HFFc6 (cell line): ENCODE results near the gene PACSIN1. TPM values are rescaled to one million over a fixed set of nuclear protein-coding genes. Genes with fewer than 3 reads are reported as not detected.

Experiments
- DNase-seq: peaks from one replicate; pipeline ENCODE4 v3.0.0-alpha.2; 2018
- H3K27ac Mint-ChIP-seq: 2 replicates; pipeline ENCODE4 v1.8.0; 2020; ENCODE audit warnings: mild to moderate bottlenecking, mixed read lengths
- H3K27me3 Mint-ChIP-seq: 2 replicates; pipeline ENCODE4 v1.8.0; 2021; ENCODE audit warnings: mild to moderate bottlenecking, moderate library complexity, mixed read lengths; ENCODE audit not compliant: insufficient read depth
- H3K36me3 Mint-ChIP-seq: 2 replicates; pipeline ENCODE4 v1.8.0; 2021; ENCODE audit warnings: low read depth, mixed read lengths
- H3K4me1 Mint-ChIP-seq: 2 replicates; pipeline ENCODE4 v1.8.0; 2020; ENCODE audit warnings: low read depth, mixed read lengths
- H3K4me3 Mint-ChIP-seq: 2 replicates; pipeline ENCODE4 v1.8.0; 2020; ENCODE audit warnings: mild to moderate bottlenecking, moderate library complexity, mixed read lengths
- H3K9me3 Mint-ChIP-seq: 2 replicates; pipeline ENCODE4 v1.8.0; 2020; ENCODE audit warnings: mild to moderate bottlenecking, mixed read lengths
- CTCF ChIP-seq: fragments of 200-600 bp; sonication (generic); IDR thresholded peaks from 2 replicates; pipeline ENCODE4 v1.5.0; 2021; ENCODE audit warnings: antibody characterized with exemption, mild to moderate bottlenecking
- total RNA-seq, 6 experiments: library from RNA; stranded (reverse); fragmentation: NEBNext Ultra II Directional; extraction: Animal tissue kit (Norgen Biotek cat#: 25700); gene quantifications; 2 replicates in 1 of 6; 3 replicates in 5 of 6; pipeline ENCODE4 v1.2.3, GENCODE V29; 2021

Gene PACSIN1
- total RNA-seq, 6 experiments from 2014 or later = not detected

DNA sequence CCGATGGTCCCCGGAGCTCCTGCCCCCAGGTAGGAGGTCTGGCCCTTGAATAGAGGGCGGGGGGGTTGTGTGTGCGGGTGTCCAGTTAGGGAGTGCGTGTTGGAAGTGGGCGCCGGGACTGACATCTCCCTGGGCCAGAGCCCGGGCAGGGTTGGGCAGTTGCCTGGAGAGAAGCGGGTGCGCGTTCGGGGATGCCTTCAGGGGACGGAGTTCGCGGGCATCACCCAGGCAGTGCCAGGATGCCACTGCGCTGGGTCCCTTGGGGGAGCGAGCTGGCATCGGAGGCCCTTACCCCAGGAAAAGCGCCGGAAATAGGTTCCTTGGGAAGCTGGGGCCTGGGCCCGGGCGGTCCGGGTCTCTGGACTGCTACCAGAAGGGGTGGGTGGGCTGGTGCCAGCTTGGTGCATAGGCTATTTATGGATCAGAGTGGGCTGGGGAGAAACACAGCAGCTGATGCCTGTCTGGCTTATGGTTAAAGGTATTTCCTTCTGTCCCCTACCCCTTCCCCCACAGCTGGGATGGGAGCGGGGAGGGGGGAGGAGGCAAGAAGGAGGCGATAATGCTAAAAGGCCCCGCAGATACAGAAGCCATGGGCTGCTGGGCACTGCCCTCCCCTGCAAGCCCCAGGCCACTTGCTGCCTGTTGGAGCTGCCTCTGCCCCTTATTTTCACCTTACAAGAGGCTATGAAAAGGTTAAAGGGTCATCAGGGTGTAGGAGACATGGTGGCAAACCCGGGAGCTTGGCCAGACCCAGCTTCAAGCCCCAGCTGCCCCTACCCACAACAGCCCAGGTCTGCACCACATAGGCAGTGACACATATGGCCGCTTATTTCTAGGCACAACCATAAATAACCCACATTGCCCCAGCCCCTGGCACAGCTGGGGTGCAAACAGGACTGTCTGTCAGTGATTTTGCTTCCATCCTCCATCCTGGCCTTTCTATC, 638 bp downstream of the PACSIN1 start:
- Mint-ChIP-seq H3K9me3 (no peaks in the 10 kb centered on the region), H3K27ac (no peak overlapping the region), H3K4me1 (peaks cover 10% of the 10 kb centered on the region), H3K27me3 (peaks cover 13% of the 10 kb centered on the region), H3K36me3 (no peaks in the 10 kb centered on the region), H3K4me3 (no peak overlapping the region)
- no peak for TF ChIP-seq CTCF
- no peak for DNase-seq

DNA sequence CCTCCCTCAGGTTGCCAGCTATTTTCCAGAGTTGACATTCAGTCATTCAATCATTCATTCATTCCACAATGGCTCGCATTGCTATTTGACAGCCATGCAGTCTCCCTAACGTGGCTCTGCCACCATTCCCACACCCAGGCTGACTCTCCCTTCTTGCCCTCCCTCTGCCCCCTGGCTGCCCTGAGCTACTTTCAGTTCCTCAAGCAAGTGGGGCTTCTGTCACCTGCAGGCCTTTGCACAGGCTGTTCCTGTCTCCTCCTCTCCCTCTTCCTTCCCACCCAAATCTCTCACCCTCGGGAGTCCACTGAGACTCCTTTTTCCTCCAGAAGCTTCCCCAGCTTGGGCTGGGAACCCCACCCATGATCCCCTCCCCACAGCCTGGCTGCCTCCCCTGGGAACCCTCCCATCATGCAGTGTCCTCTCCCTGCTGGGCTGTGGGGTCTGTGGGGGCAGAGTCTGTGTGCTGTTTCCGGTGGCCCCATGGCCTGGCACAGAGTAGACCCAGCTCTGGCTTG, 2.6 kb downstream of the PACSIN1 start:
- no peaks in the 10 kb centered on the region for H3K36me3 Mint-ChIP-seq
- no peak overlapping the region for H3K27ac Mint-ChIP-seq
- no peaks in the 10 kb centered on the region for H3K9me3 Mint-ChIP-seq
- H3K4me3 Mint-ChIP-seq = no peak overlapping the region
- peaks cover 20% of the 10 kb centered on the region for H3K27me3 Mint-ChIP-seq
- H3K4me1 Mint-ChIP-seq = no peaks in the 10 kb centered on the region
- TF ChIP-seq CTCF = no peak
- no peak for DNase-seq

DNA sequence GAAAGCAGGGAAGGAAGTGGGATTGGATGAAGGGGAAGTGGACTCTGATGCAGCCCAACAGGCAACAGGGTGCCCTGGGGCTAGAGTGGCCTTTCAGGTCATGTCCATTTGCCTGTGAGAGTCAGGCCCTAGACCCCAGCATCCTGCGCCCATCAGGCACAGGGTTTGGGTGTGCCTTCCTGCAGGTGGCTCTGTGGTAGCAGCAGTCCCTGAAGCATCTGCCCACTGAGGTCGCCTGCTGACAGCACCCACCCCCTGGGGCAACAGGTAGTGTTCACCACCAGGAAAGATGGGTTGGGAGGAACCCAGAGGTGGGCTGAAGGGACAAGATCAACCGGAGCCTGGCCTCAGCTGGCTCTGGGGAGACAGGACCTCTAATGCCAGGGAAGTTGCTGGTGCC, 3.6 kb downstream of the PACSIN1 start:
- H3K4me3 Mint-ChIP-seq = no peak overlapping the region
- no peaks in the 10 kb centered on the region for H3K4me1 Mint-ChIP-seq
- no peak overlapping the region for H3K27ac Mint-ChIP-seq
- peaks cover 21% of the 10 kb centered on the region for H3K27me3 Mint-ChIP-seq
- DNase-seq = no peak
- H3K36me3 Mint-ChIP-seq = peaks cover 7% of the 10 kb centered on the region
- no peak for TF ChIP-seq CTCF
- H3K9me3 Mint-ChIP-seq = peaks cover 8% of the 10 kb centered on the region

DNA sequence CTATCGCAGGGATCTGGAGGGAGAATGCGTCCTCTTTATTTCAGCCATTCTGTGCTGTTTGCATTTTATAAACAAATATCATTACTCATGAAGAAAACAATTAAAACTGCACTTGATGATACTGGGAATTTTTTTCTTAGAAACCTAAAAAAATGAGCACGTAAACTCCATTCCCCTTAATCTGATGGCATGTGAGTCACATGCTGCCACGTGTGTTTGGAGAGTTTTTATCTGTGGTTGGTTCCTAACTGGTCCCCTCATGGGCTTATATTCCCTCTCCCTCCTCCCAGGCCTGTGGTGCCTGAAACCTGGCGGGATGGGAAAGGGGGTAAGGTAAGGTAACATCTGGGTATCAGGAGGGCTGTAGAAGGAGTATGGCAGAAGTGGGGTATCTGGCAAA, 6.5 kb downstream of the PACSIN1 start:
- H3K27me3 Mint-ChIP-seq = peaks cover 19% of the 10 kb centered on the region
- H3K9me3 Mint-ChIP-seq = peaks cover 13% of the 10 kb centered on the region
- H3K36me3 Mint-ChIP-seq = peaks cover 7% of the 10 kb centered on the region
- TF ChIP-seq CTCF = no peak
- H3K4me3 Mint-ChIP-seq = no peak overlapping the region
- DNase-seq = no peak
- no peak overlapping the region for H3K27ac Mint-ChIP-seq
- peaks cover 7% of the 10 kb centered on the region for H3K4me1 Mint-ChIP-seq

DNA sequence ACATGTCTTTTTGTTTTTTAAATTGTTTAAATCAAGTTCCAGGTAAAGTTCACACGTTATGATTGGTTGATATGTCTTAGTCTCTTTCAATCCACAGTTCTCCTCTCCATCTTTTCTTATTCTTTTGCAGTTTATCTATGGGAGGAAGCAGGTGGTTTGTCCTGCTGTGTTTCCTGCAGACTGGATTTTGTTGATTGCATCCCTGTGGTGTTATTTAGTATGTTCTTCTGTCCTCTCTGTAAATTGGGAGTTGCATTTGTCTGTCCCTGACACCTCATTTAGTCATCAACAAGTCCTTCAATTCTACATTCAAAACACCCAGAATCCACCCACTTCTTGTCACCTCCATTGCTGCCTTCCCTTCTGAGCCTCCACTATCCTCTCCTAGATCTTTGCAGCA, 8.1 kb downstream of the PACSIN1 start:
- H3K9me3 Mint-ChIP-seq = peaks cover 13% of the 10 kb centered on the region
- no peak for TF ChIP-seq CTCF
- H3K4me1 Mint-ChIP-seq = peaks cover 7% of the 10 kb centered on the region
- peaks cover 19% of the 10 kb centered on the region for H3K27me3 Mint-ChIP-seq
- H3K36me3 Mint-ChIP-seq = peaks cover 7% of the 10 kb centered on the region
- H3K4me3 Mint-ChIP-seq = no peak overlapping the region
- H3K27ac Mint-ChIP-seq = no peak overlapping the region
- DNase-seq = no peak
